ENCODE data around the gene SPEN. TPM values are rescaled to one million over a fixed set of nuclear protein-coding genes. Genes with fewer than 3 reads are reported as not detected.

The SPEN gene
- total and polyA plus RNA-seq, 2 of the 4 experiments (the other 2 are of a cell fraction) = 7.6 to 15.8 TPM

- Histone ChIP-seq H3K27me3 (ENCODE audit: control insufficient read depth, insufficient read depth, low read length) (no peaks in the 10 kb centered on the region), H3K18ac (ENCODE audit: low read depth, low read length) (no peak overlapping the region), H2AK5ac (ENCODE audit: low read depth, low read length) (no peak overlapping the region), H3K9ac (ENCODE audit: low read depth, low read length) (no peak overlapping the region), H3K4me2 (ENCODE audit: low read depth, low read length) (no peak overlapping the region), H3K4me1 (ENCODE audit: control insufficient read depth, insufficient read depth, low read length) (peaks cover 2% of the 10 kb centered on the region; the same call in 1 of the 2 replicates), H2BK15ac (ENCODE audit: low read depth, low read length) (no peak overlapping the region), H3K23ac (ENCODE audit: low read depth, low read length) (no peak overlapping the region), H4K5ac (ENCODE audit: low read depth, low read length) (no peak overlapping the region), H3K4ac (ENCODE audit: low read depth, low read length) (no peak overlapping the region), H3K36me3 (ENCODE audit: control insufficient read depth, insufficient read depth, low read length) (no peaks in the 10 kb centered on the region), H2BK20ac (ENCODE audit: low read depth, low read length) (no peak overlapping the region), H4K20me1 (ENCODE audit: insufficient read depth, low read length) (no peaks in the 10 kb centered on the region), H2BK5ac (ENCODE audit: low read depth, low read length, poor library complexity, severe bottlenecking) (no peak overlapping the region), H3K14ac (replicated peaks; ENCODE audit: low read depth, low read length) (no peak overlapping the region), H2BK120ac (ENCODE audit: low read depth, low read length) (no peak overlapping the region), H2AK9ac (replicated peaks; ENCODE audit: low read depth, low read length, poor library complexity) (no peak overlapping the region), H3K9me3 (ENCODE audit: control insufficient read depth, insufficient read depth, low read length) (no peaks in the 10 kb centered on the region), H4K8ac (ENCODE audit: low read depth in 2 of 2, low read length in 2 of 2) (no peak overlapping the region), H4K91ac (ENCODE audit: insufficient read depth, low read depth, low read length) (no peak overlapping the region), H3K27ac (ENCODE audit: insufficient read depth, low read length) (no peak overlapping the region), H3K79me1 (ENCODE audit: low read depth in 1 of 2, low read length in 2 of 2) (peaks cover 5 to 14% of the 10 kb centered on the region in 2 experiments; a peak in 3 of 4 replicates), H3K56ac (ENCODE audit: extremely low read depth, insufficient read depth, low read length) (no peak overlapping the region), H2AFZ (replicated peaks; ENCODE audit: low read length, poor library complexity) (no peak overlapping the region), H3K4me3 (ENCODE audit: insufficient read depth, low read depth, low read length) (no peak overlapping the region), H3K9me1 (ENCODE audit: insufficient read depth, low read length) (no peaks in the 10 kb centered on the region)
- WGBS, 2 experiments (ENCODE audit: extremely low coverage in 2 of 2, insufficient read length in 1 of 2) = 93% methylated on average over 3 of the region's 7 CpGs; no CpG with 5 or more reads in 1 of the 2 experiments
- CTCF ChIA-PET = no interaction called here
- TF ChIP-seq RAD21 (IDR thresholded peaks at IDR 0.05; ENCODE audit: low read length) (no peak), MXI1 (IDR thresholded peaks at IDR 0.05; ENCODE audit: borderline replicate concordance, low read depth, low read length) (no peak), USF2 (IDR thresholded peaks at IDR 0.05; ENCODE audit: low read depth, low read length) (no peak), MAFK (IDR thresholded peaks at IDR 0.05; ENCODE audit: low read depth, low read length) (no peak), CTCF (conservative IDR thresholded peaks at IDR 0.05; ENCODE audit: low read depth, low read length) (no peak), CEBPB (IDR thresholded peaks at IDR 0.05; ENCODE audit: low read depth, low read length) (no peak), POLR2A (IDR thresholded peaks at IDR 0.05; ENCODE audit: low read depth, low read length) (no peak), MAZ (IDR thresholded peaks at IDR 0.05; ENCODE audit: borderline replicate concordance, low read depth, low read length) (no peak), RFX5 (IDR thresholded peaks at IDR 0.05; ENCODE audit: low read depth, low read length) (no peak), RCOR1 (IDR thresholded peaks at IDR 0.05; ENCODE audit: insufficient replicate concordance, low read length) (no peak), NFE2L2 (IDR thresholded peaks at IDR 0.05; ENCODE audit: low read depth, low read length) (no peak), ELK1 (IDR thresholded peaks at IDR 0.05; ENCODE audit: borderline replicate concordance, low read depth, low read length) (no peak), FOS (IDR thresholded peaks at IDR 0.05; ENCODE audit: low read depth, low read length) (no peak), SMC3 (IDR thresholded peaks at IDR 0.05; ENCODE audit: low read depth, low read length) (no peak), BHLHE40 (IDR thresholded peaks at IDR 0.05; ENCODE audit: low read depth, low read length) (no peak), CHD1 (IDR thresholded peaks at IDR 0.05; ENCODE audit: low read depth, low read length) (no peak)
- dilution Hi-C loops (cut with HindIII; ENCODE audit: low sequenced_read_pairs, unreplicated experiment) = no loop called here
- no TSS peak for BruUV-seq (replicated peaks)
- intact Hi-C loops (cut with micrococcal nuclease) = no loop called here
- ATAC-seq (ENCODE audit: low read depth) (no peak), DNase-seq (no peak)
- POLR2A ChIA-PET (ENCODE audit: unreplicated experiment) = interaction anchor here (1.1 kb wide), 1 partner anchor 11 kb away, joined by 3 read pairs; no protein-coding TSS in a partner anchor
- in situ Hi-C loops (cut with MboI; ENCODE audit: low sequenced_read_pairs) = no loop called here
Measured at GRCh38 chr1:15837931-15838330, 9.6 kb upstream of the SPEN start.
